SKM-1 (cell line): ENCODE results near the gene ITGB8.

Experiments used
- DNase-seq: peaks from one replicate; lab custom pipeline; 2025; ENCODE audit not compliant: unreplicated experiment; lab: John Stamatoyannopoulos, UW

ITGB8 gene

DNA sequence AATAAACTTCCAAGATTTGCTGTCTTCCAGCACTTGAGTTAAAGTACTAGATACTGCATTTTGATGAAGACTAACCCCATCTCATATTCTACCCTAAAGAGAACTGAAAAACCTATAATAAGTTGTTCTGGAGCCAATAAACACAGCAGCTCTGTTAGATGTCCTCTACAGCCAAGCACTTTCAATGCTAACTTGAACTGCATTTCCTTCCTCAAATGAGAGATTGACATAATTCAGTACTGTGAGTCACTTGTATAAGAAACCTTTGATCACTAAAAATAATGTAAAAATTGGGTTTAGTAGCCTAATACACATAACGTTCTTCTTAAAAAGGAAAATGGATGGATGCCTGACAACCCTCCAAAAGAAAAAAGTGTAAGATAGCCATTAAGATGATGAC lies 81.3 kb downstream of the ITGB8 start:
- no peak for DNase-seq

DNA sequence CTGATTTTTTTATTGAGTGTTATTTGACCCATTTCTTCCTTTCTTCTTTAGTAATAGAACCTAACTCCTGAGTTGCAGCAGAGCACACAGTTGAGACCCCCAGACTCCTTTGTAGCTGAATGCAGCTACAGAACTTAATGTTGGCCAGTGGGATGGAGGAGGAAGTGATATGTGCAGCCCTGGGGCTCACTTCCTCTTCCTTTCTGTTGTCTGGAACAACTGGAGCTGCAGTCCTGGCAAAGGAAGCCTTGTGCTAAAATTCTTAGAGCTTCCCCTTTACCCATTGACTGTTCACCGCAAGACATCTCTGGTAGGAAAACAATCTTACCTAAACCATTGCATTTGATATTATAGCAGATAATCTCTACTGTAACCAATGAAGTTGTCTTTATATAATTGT lies 86.6 kb downstream of the ITGB8 start:
- DNase-seq: peak; percentile 56

DNA sequence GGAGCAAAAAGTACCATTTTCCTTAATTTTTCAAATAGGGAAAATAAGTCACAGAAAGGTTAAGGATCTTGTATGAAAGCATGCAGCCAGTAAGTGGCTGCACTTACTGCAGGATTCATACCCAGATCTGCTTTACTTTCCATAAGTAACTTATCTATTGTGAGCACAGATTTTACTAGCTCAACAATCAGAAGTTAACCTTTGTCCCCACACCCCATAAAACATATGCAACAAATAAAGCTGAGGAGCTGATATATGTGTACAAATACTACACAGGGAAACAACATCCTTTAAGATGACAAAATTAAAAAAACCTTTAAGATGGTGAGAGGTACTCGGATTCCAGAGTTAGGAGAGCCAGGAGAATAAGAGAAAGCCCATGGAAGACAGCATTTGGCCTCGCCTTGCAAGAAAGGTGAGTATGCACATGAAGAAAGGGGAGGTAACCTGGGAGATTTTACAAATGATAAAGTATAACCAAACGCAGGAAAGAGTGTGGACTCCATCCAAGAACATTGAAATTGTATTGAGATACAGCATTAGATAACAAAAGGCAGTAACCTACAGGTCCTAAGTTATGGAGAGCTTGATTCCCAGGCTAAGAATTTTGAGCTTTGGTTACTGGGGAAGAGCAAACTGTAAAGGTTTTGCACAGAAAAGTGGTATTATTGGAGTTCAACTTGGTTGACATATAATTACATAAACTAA lies 87.1 kb downstream of the ITGB8 start:
- DNase-seq: no peak

DNA sequence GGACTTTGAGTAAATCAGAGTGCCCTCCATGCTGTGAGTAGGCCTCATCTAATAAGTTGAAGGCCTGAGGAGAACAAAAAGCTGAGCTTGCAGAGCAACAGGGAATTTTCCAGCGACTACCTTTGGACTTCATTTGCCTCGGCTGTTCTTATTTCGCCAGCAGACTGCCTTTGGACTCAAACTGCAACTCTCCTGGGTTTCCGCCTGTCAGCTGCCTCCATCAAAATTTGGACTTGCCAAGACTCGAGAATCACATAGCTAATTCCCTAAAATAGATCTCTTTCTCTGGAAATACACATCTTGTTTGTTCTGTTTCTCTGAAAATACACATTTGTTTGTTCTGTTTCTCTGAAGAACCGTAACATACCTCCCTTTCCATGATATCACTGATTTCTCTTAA lies 93.8 kb downstream of the ITGB8 start:
- DNase-seq: no peak

DNA sequence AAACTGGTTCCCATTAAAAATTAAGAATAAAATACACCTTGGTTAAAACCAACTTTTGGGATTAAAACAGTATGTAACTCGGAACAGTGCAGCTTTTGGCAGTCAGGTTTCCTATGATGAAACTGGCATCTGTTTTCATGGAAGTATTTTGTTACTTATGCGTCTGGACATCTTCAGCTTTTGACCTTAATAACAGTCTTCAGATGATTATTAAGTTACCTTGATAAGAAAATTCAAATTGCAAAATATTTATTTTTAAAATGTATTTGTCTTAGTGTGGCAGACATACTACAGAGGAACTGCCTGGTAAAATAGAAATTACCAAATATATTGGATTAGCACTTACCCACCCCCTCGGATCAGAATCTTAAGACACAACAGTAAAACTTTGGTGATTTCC lies 100.0 kb downstream of the ITGB8 start:
- no peak for DNase-seq

DNA sequence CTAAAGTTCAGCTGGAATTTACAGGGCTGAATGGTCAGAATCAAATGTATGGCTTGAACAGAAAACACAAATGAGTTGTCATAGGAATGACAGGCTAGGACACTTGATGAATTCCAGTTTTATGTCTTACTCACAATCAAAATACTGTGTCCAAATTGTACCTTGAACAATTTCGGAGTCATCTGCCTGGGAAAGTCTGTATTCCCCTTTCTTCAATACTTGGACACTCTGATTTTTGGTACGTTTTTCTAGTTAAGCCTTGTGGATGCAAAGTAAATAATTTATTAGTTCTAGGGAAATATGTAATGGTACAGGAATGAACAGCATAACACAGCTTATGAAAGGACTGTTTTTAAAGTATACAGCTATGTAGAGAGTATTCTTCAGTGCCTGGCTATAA lies 100.4 kb downstream of the ITGB8 start:
- no peak for DNase-seq

DNA sequence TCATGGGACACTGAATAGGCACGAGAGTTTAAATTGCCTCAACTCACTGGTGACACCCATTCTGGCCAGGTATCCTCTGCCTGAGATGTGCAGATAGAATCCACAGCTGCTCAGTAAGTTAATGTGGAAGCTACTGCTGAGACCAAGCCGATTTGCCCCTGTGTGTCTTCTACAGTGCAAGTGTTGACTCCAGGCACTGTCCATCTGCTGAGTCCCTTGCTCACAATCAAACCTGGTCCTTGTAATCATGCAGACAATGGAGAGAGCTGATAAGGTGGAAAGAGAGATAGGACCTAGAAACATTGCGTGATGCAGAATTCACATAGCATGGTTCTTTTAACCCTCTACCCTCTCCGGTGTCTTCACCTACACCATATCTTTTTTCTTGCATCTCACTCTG lies 101.4 kb downstream of the ITGB8 start:
- DNase-seq: no peak

DNA sequence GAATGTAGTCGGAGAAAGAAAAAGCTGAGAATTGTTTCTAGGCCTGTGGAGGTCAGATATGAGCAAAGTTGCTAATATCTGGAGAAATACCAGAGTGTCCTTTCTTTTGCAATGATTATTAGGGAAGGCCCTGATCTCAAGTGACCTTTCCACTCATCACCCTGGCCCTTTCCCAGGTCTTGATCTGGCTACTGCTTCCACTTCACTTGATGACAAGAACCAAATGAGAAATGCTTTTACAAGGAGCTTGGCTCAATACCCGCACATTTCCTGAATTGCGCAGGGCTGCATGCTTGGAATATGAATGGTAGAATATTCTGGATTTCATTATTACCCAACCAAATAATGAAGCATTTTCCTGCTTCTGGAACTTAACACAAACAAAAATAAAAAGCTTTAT lies 104.6 kb downstream of the ITGB8 start:
- no peak for DNase-seq

DNA sequence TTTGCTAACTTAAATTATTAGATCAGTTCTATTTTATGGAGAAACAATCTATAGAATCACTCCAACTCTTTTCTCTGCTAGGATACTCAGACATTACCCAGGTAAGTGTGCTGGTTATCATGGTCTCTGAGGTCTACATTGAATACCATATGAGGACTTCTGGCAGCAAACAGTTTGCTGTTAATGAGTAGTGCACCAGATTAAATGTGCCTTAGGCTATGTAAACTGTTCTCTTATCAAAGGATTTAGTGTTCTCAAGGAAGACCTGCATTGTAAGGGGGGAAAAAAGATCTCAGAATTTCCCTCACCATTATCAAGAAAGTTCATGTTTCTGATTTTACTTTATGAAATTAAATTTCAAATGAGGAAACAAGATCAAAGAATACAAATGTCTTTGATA lies 107.5 kb downstream of the ITGB8 start:
- DNase-seq: no peak

DNA sequence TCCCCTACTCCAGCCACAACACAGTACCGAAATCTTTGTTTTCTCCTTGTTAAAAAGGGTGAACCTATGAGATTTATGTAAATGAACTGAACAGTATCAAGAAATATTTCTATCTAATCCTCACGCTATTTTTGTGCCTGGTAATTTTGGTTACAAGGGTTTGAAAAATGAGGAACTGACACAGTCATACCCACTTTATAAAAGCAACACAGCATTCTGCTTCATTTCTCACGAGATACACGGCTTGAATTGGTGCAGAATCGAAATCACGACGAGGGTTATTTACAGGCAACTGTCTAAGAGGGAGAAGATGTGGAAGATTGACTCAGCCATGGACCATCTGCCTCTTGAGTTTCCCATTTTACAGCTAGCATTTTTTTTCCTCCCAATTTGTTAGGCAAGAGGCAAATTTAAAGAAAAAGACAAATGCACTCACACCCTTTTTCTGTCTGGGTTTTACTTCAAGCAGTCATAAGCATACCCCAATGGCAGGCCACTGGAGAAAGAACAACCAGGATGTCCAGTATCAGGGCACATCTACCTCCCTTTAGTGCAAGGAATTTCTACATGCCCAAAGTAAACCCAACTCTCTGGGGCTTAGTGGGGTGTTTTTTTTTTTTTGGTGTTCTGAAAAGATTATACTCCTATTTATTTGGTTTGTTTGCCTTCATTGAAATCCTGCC lies 108.1 kb downstream of the ITGB8 start:
- DNase-seq: peak; percentile 24

DNA sequence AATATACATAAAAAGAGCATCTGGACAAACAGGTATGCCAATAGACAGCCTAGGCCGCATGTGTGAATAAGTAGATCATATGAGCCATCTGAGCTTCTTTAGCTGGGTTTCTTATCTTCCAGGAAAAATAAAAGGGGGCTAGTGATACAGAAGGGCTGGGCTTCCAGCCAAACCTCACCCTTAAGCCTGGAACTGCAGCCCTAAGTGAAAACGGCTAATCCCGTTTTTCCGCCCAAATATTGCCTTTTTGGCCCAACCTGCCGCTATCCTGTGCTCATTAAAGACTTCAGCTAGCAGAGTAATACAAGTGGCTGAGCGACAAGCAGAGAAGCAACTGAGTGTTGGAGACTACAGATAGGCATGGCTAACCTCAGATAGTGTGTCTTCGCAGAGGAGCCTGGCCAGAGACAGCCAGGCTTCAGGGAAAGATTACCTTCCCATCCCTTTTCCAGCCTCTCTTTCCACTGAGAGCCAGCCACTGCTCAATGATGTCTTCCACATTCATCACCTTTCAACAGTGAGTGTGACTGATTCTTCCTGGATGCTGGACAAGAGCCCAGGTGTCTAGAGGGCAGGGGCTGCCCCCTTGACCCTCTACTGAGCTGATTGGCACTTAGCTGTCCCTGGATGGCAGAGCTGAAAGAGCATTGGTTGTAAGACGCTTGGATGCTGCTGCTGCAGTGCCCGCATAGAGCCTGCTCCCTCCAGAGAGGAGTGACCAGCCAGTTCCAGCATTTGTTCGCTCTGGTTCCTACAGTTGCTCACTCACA lies 108.9 kb downstream of the ITGB8 start:
- DNase-seq: no peak

DNA sequence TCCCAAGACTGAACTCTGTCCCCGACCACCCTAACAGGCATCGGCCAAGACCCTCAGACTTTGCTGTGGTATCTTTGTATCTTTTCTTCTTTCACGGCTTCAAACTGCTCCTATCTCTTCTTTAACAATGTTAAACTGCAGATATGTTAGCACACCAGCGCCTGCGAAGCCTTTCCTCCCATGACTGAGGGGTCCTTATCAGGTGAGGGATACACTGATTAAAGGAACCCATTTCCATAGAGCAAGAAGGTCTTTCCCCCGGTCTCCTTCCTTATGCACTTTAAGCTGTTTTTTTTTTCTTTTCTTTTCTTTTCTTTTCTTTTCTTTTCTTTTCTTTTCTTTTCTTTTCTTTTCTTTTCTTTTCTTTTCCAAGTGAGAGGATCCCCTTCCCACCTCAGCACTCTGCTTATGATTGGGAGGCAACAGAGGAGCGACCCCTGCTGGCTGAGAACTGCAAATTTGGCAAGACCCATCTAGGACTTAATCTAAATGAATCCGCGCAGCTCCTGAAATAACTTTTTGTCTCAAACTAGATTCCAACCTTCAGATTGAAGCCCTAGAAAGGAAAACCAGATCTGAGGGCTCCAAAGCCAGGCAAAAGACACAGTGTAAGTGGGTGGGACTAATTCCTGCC lies 109.9 kb downstream of the ITGB8 start:
- no peak for DNase-seq

DNA sequence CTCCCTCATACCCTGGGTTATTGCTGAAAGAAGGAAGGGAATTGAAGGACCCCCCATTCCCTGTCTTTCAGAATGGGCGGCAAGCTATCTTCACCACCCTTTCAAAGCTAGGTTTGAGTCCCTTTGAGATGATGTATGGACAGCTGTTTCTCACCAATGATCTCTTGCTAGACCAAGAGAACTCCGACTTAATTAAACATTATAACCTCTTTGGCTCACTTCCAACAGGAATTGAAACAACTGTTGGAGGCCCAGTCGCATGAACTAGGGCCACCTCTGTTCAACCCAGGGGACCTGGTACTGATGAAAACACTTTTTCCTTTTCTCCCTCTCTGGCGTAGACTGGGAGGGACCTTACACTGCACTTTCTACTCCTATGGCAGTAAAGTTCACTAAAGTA lies 110.6 kb downstream of the ITGB8 start:
- DNase-seq: no peak

DNA sequence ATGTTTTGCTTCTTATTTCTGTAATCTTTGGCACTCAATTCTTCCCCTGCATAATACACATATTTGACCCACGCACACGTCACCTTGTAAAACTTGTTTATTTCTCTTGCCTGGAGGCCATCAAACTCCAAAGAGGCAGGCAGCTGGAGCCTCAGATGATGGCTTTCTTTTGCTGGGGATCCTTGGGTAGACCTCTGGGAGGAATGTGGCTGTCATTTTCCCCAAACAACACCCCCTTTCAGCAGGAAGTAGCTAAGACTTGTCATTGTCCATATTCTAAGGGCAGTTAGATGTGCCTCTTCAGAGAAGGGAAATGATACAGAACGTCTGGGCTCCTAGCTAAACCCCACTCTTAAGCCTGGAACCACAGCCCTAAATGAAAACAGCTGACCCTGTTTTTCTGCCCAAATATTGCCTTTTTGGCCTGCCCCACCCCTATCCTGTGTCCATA lies 111.3 kb downstream of the ITGB8 start:
- no peak for DNase-seq

DNA sequence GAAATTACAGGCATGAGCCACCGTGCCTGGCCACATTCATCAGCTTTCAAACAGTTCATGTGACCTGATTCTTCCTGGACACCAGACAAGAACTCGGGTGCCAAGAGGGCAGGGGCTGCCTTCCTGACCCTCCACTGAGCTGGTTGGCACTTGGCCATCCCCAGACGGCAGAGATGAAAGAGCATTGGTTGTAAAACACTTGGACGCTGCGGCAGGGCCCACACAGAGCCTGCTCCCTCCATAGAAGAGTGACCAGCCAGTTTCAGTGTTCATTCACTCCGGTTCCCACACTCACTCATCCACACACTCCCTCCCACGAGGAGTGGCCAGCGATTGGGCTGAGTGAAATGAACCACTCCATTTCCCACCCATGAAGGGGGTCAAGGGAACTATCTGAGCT lies 112.3 kb downstream of the ITGB8 start:
- no peak for DNase-seq

DNA sequence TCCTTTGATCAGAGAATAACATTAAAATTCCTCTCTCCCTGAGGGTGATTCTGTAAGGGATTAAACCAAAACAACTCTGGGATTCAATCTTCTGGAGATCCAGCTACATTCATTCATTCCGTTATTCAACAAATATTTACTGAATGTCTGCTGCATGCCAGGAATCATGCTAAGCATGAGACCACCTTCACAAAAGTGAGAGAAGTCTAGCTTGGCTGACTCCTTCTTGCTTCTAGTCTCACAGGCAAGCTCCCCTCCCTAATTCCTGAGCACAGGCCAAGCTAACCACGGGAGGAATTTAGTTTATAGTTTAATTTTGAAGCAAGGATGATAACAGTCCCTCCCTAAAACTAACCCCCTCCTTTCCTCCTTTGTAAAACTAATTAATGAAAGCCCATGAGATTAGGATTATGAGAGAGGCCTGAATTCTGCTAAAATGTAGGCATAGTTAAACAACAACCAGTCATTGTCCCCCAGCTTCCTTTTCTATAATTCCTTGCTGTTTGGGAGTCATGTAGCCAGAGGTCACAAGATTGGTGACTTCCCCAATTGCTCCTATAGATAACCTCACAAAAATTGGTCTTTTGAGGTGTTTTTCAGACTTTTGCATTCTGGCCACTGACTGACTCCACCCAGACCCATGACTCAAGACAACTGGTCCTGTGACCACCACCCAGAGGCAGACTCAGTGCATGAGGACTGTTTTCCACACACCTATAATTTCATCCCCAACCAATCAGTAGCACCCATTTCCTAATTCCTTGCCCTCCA lies 113.5 kb downstream of the ITGB8 start:
- no peak for DNase-seq

DNA sequence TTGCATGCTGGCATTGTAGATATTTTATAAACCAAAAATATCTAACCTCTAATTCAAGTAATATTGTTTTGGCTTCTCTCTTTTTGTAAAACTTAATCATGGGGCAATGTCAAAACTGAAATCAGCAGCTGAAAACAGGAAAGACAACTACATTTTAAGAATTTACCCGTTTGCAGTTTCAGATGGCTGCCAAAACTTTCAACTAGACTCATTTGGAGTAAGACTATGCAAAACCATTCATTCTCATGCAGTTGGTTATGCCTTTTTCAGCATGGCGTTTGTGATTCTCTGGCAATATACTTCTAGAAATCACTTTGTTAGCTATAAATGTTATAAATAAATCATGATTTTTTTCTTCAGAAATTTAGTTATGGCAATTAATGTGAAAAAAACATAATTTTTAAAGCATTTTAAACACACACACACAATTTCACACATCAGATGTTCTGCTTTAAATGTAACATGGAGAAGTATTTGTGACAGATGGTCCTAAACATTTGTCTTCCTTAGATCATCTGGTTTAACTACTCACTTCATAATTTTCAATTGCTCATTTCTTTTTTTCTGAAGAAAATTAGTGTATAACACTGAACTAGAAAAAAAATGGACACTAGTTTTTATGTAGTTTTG lies 116.4 kb downstream of the ITGB8 start:
- no peak for DNase-seq

DNA sequence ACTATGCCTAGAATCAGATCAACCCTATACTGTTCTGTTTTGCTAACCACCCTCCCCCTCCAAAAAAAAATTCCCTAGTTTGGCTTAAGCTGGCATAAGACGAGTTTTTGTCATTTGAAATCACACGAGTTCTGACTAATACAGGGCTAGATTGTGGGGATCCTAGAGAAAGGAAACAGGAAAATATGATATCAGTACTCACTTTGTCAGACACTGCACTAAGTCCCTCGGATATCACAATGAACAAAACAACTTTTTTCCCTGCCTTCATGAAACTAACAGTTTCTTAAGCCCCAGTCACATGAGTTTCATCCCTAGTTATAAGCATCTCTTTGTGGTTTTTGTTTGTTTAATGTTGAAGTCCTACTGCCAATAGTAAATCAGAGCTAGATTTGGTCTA lies 118.5 kb downstream of the ITGB8 start:
- DNase-seq: no peak

DNA sequence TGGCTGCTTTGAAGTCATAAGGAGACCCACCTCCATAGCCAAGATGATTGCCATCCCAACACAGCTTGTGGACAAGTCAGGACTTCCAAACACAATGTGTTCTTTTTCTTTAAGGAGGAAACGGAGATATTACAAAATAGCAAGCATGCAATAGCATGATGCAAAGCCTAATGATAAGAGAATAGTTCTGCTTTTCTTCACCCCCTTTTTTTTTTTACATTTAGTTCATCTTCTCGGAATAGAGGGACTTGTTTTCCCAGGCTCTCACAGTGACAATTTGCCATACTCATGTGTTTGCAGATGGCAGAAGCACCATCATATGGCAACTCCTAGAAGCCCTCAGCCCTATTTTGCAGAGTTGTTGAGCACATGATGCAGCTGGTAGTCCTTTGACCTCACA lies 119.8 kb downstream of the ITGB8 start:
- DNase-seq: peak; percentile 45

DNA sequence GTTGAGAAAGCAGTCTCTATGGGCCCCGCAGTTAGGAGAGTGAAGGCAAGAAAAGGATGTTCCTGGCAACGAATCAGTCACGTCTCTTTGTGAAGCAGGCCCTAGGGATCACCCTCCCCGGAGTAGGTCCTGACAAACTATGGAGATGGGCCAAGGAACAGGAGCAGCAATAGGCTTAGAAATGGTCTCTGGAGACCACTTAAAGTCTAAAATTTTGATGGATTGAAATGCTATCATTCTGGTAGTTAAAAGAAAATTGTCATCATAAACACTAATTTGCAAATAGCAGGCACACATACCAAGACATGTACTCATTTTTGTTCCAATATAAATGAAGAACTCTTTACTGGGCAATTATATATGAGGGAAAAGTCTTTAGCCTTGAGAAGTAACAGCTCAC lies 123.5 kb downstream of the ITGB8 start:
- DNase-seq: no peak
